H1 (cell line): ENCODE measurements around the gene BPIFB3. TPM values are rescaled to one million over a fixed set of nuclear protein-coding genes. Genes with fewer than 3 reads are reported as not detected.

Source experiments
- CTCF ChIA-PET: fragments of 300-600 bp; sonication (Branson Sonifier 250); formaldehyde crosslinking; loops from one replicate; lab custom pipeline; 2021; ENCODE audit not compliant: partially characterized antibody; lab: Charles Lee
- POLR2A ChIA-PET: fragments of 300-600 bp; sonication (Branson Sonifier 250); formaldehyde crosslinking; loops from one replicate; lab custom pipeline; 2021; ENCODE audit warnings: inconsistent platforms; ENCODE audit not compliant: partially characterized antibody; lab: Charles Lee
- DNase-seq, 2 experiments: peaks; one replicate each; pipeline versions ENCODE4 v3.0.0 to v3.0.0-alpha.2; 2010 to 2022; ENCODE audit warnings: low spot score in 2 of 2, low read depth in 1 of 2, mixed read lengths in 1 of 2
- FAIRE-seq: peaks from 2 replicates; lab custom pipeline; 2011; peaks lifted over from hg19 to GRCh38; lab: Jason Lieb, UNC
- H2AFZ ChIP-seq: 2 replicates; pipeline ENCODE4 v1.8.1; 2012; ENCODE audit warnings: low read length, inconsistent platforms
- H2AK5ac ChIP-seq: 2 replicates; pipeline ENCODE4 v1.6.1; 2013; ENCODE audit warnings: low read depth, low read length
- H2BK120ac ChIP-seq: replicated peaks from 2 replicates; pipeline ENCODE3; 2013; ENCODE audit warnings: low read depth, low read length, inconsistent platforms
- H2BK12ac ChIP-seq: 2 replicates; pipeline ENCODE4 v1.6.1; 2013; ENCODE audit warnings: low read depth, low read length
- H2BK15ac ChIP-seq: 2 replicates; pipeline ENCODE4 v1.6.1; 2013; ENCODE audit warnings: low read length
- H2BK20ac ChIP-seq: 2 replicates; pipeline ENCODE4 v1.6.1; 2013; ENCODE audit warnings: low read length
- H2BK5ac ChIP-seq: 2 replicates; pipeline ENCODE4 v1.6.1; 2013; ENCODE audit warnings: low read depth, low read length
- H3K14ac ChIP-seq: 2 replicates; pipeline ENCODE4 v1.6.1; 2013; ENCODE audit warnings: inconsistent platforms; ENCODE audit not compliant: insufficient read length
- H3K18ac ChIP-seq: 2 replicates; pipeline ENCODE4 v1.6.1; 2013; ENCODE audit warnings: low read length; ENCODE audit errors: extremely low read depth
- H3K23ac ChIP-seq: 2 replicates; pipeline ENCODE4 v1.6.1; 2013; ENCODE audit warnings: inconsistent platforms; ENCODE audit not compliant: insufficient read length
- H3K23me2 ChIP-seq: 2 replicates; pipeline ENCODE4 v1.6.1; 2013; ENCODE audit warnings: low read depth, low read length
- H3K27ac ChIP-seq: 2 replicates; pipeline ENCODE4 v1.6.1; 2011; ENCODE audit warnings: low read depth, low read length, inconsistent platforms
- H3K27me3 ChIP-seq, 4 experiments: replicated peaks in 1 of 4; 1 replicate in 1 of 4; 2 replicates in 3 of 4; pipeline versions ENCODE4 v1.6.1 to v1.8.1; 2011 to 2013; ENCODE audit warnings: low read length in 3 of 4, mild to moderate bottlenecking in 3 of 4, inconsistent platforms in 2 of 4, mixed read lengths in 2 of 4, moderate library complexity in 1 of 4; ENCODE audit not compliant: control insufficient read depth in 3 of 4, insufficient read depth in 3 of 4; ENCODE audit errors: extremely low read depth in 1 of 4
- H3K36me3 ChIP-seq, 4 experiments: 2 replicates each; pipeline versions ENCODE4 v1.6.1 to v1.8.1; 2011 to 2013; ENCODE audit warnings: mild to moderate bottlenecking in 4 of 4, low read length in 3 of 4, moderate library complexity in 2 of 4, control low read depth in 1 of 4, inconsistent platforms in 1 of 4; ENCODE audit not compliant: insufficient read depth in 4 of 4, control insufficient read depth in 2 of 4
- H3K4ac ChIP-seq: replicated peaks from 2 replicates; pipeline ENCODE3; 2013; ENCODE audit warnings: low read length, low read depth, mixed read lengths, inconsistent platforms; ENCODE audit not compliant: insufficient read length
- H3K4me1 ChIP-seq, 4 experiments: replicated peaks in 1 of 4; 1 replicate in 1 of 4; 2 replicates in 3 of 4; pipeline versions ENCODE4 v1.6.1 to v1.8.1; 2011 to 2013; ENCODE audit warnings: low read length in 3 of 4, inconsistent platforms in 2 of 4, mixed read lengths in 1 of 4; ENCODE audit not compliant: insufficient read depth in 4 of 4, control insufficient read depth in 3 of 4
- H3K4me2 ChIP-seq, 2 experiments: 2 replicates each; pipeline versions ENCODE4 v1.6.1 to v1.8.1; 2011 to 2013; ENCODE audit warnings: low read depth in 2 of 2, low read length in 2 of 2, control low read depth in 1 of 2, inconsistent platforms in 1 of 2, mild to moderate bottlenecking in 1 of 2; ENCODE audit not compliant: insufficient read depth in 1 of 2
- H3K4me3 ChIP-seq, 4 experiments: fragments of 200-600, 300-600 bp in 1 of 4; sonication (generic), shearing (Covaris generic), sonication (Bioruptor Twin) in 1 of 4; 2 replicates each; pipeline versions ENCODE4 v1.5.1 to v1.8.1; 2011 to 2016; ENCODE audit warnings: low read length in 4 of 4, low read depth in 3 of 4, control low read depth in 2 of 4, inconsistent platforms in 2 of 4, mild to moderate bottlenecking in 2 of 4, mixed read lengths in 1 of 4, moderate library complexity in 1 of 4; ENCODE audit not compliant: insufficient read depth in 2 of 4; ENCODE audit errors: extremely low read depth in 1 of 4
- H3K56ac ChIP-seq: replicated peaks from 2 replicates; pipeline ENCODE3; 2013; ENCODE audit warnings: low read depth, mild to moderate bottlenecking, mixed read lengths, low read length, inconsistent platforms; ENCODE audit not compliant: insufficient read length
- H3K79me1 ChIP-seq: 2 replicates; pipeline ENCODE4 v1.6.1; 2013; ENCODE audit warnings: low read depth, low read length, control low read depth
- H3K79me2 ChIP-seq, 2 experiments: 2 replicates each; pipeline versions ENCODE4 v1.6.1 to v1.8.1; 2012 to 2013; ENCODE audit warnings: low read length in 2 of 2, mild to moderate bottlenecking in 2 of 2, inconsistent platforms in 1 of 2; ENCODE audit not compliant: insufficient read depth in 2 of 2, control insufficient read depth in 1 of 2
- H3K9ac ChIP-seq, 4 experiments: replicated peaks in 1 of 4; 1 replicate in 1 of 4; 2 replicates in 3 of 4; pipeline versions ENCODE4 v1.6.1 to v1.8.1; 2011 to 2013; ENCODE audit warnings: low read depth in 3 of 4, low read length in 3 of 4, control low read depth in 2 of 4, mild to moderate bottlenecking in 2 of 4, moderate library complexity in 2 of 4, inconsistent platforms in 1 of 4; ENCODE audit errors: extremely low read depth in 1 of 4
- H3K9me3 ChIP-seq, 2 experiments: 2 replicates each; pipeline versions ENCODE4 v1.6.1 to v1.8.1; 2012 to 2013; ENCODE audit warnings: mild to moderate bottlenecking in 2 of 2, moderate library complexity in 2 of 2, control low read depth in 1 of 2, inconsistent platforms in 1 of 2, low read depth in 1 of 2, low read length in 1 of 2, mixed read lengths in 1 of 2; ENCODE audit not compliant: insufficient read depth in 2 of 2
- H4K20me1 ChIP-seq, 2 experiments: replicated peaks in 1 of 2; 2 replicates each; pipeline versions ENCODE3 to v1.8.1; 2011 to 2013; ENCODE audit warnings: inconsistent platforms in 2 of 2, low read length in 2 of 2, mild to moderate bottlenecking in 1 of 2; ENCODE audit not compliant: insufficient read depth in 2 of 2, control insufficient read depth in 1 of 2
- H4K5ac ChIP-seq: 2 replicates; pipeline ENCODE4 v1.6.1; 2013; ENCODE audit warnings: low read length, low read depth, mixed read lengths, inconsistent platforms; ENCODE audit not compliant: insufficient read length
- H4K8ac ChIP-seq: 2 replicates; pipeline ENCODE4 v1.8.0; 2013; ENCODE audit warnings: mild to moderate bottlenecking, moderate library complexity, low read length, inconsistent platforms; ENCODE audit not compliant: insufficient read depth; ENCODE audit errors: extremely low read depth
- H4K91ac ChIP-seq: replicated peaks from 2 replicates; pipeline ENCODE3; 2013; ENCODE audit warnings: low read length, mixed read lengths, inconsistent platforms; ENCODE audit not compliant: insufficient read length
- BCL11A ChIP-seq, 2 experiments: IDR thresholded peaks; one replicate each; pipeline ENCODE4 v1.6.1; 2011; ENCODE audit warnings: low read depth in 2 of 2, low read length in 2 of 2, mild to moderate bottlenecking in 2 of 2
- CBX8 ChIP-seq: fragments of 300-800, 300-1000 bp; sonication (generic); IDR thresholded peaks from 2 replicates; pipeline ENCODE4 v1.7.1; 2016; ENCODE audit warnings: low read depth, low read length, borderline replicate concordance
- CEBPB ChIP-seq: IDR thresholded peaks from 2 replicates; pipeline ENCODE4 v1.6.1; 2012; ENCODE audit warnings: low read depth, low read length
- CHD2 ChIP-seq: IDR thresholded peaks from 2 replicates; pipeline ENCODE4 v1.6.1; 2012; ENCODE audit warnings: low read length, improper control_type of control experiment
- GTF2F1 ChIP-seq: IDR thresholded peaks from 2 replicates; pipeline ENCODE4 v1.6.1; 2012; ENCODE audit warnings: low read depth, low read length, improper control_type of control experiment, borderline replicate concordance
- HDAC2 ChIP-seq, 2 experiments: fragments of 300-600 bp in 1 of 2; sonication (generic) in 1 of 2; IDR thresholded peaks; 2 replicates each; pipeline ENCODE4 v1.6.1; 2011 to 2012; ENCODE audit warnings: low read depth in 2 of 2, low read length in 2 of 2, mild to moderate bottlenecking in 2 of 2, moderate library complexity in 2 of 2, borderline replicate concordance in 1 of 2, inconsistent platforms in 1 of 2
- HDAC6 ChIP-seq: IDR thresholded peaks from one replicate; pipeline ENCODE4 v1.7.1; 2012; ENCODE audit warnings: low read depth, mild to moderate bottlenecking, inconsistent platforms, low read length, moderate library complexity
- POU5F1 ChIP-seq: IDR thresholded peaks from 2 replicates; pipeline ENCODE4 v1.6.1; 2011; ENCODE audit warnings: low read depth, mild to moderate bottlenecking, low read length, moderate library complexity
- SIX5 ChIP-seq: IDR thresholded peaks from 2 replicates; pipeline ENCODE4 v1.6.1; 2011; ENCODE audit warnings: mild to moderate bottlenecking, low read depth, low read length
- SP2 ChIP-seq: IDR thresholded peaks from 2 replicates; pipeline ENCODE4 v1.6.1; 2012; ENCODE audit warnings: mild to moderate bottlenecking, low read length, inconsistent platforms
- TBP ChIP-seq: IDR thresholded peaks from 2 replicates; pipeline ENCODE4 v1.6.1; 2011; ENCODE audit warnings: low read depth, low read length, improper control_type of control experiment
- WGBS, 2 experiments: shearing (Covaris generic) in 1 of 2; methylation state at CpG; one replicate each; pipeline versions ENCODE4 v1.1.6 to v1.1.7; 2013 to 2015; ENCODE audit warnings: low lambda C conversion rate in 2 of 2, mixed read lengths in 2 of 2, inconsistent platforms in 1 of 2, low coverage in 1 of 2, missing lambda C conversion rate in 1 of 2; ENCODE audit not compliant: insufficient replicate concordance in 2 of 2, insufficient coverage in 1 of 2, insufficient read length in 1 of 2; ENCODE audit errors: extremely low coverage in 1 of 2, missing lambda C conversion rate in 1 of 2; 5-methylcytosine and 5-hydroxymethylcytosine counted together
- polyA plus RNA-seq, 7 experiments: library from polyadenylated mRNA; depleted of rRNA in 3 of 7; stranded (reverse) in 5 of 7; unstranded in 2 of 7; fragments of >200 nt in 5 of 7; fragments of 200-250 nt in 2 of 7; gene quantifications; 1 replicate in 5 of 7; 2 replicates in 1 of 7; 4 replicates in 1 of 7; pipeline versions ENCODE4 v1.2.1 to v1.2.3, GENCODE V29; 2011 to 2013; ENCODE audit warnings: missing spikeins in 2 of 7, mixed read lengths in 2 of 7
- total RNA-seq: library from RNA; stranded (reverse); fragmentation: NEBNext Ultra II Directional; extraction: Animal tissue kit (Norgen Biotek cat#: 25700); gene quantifications from 2 replicates; pipeline ENCODE4 v1.2.1, GENCODE V29; 2021
- TF ChIP-seq, protein P1 (sequence below): IDR thresholded peaks from 2 replicates; pipeline ENCODE4 v1.6.1; 2011; ENCODE audit warnings: low read length, improper control_type of control experiment

Gene BPIFB3
- total and polyA plus RNA-seq, 2 of the 8 experiments (the other 6 are each of a cell fraction or from before 2014, with no cell fraction given), result not detected

DNA sequence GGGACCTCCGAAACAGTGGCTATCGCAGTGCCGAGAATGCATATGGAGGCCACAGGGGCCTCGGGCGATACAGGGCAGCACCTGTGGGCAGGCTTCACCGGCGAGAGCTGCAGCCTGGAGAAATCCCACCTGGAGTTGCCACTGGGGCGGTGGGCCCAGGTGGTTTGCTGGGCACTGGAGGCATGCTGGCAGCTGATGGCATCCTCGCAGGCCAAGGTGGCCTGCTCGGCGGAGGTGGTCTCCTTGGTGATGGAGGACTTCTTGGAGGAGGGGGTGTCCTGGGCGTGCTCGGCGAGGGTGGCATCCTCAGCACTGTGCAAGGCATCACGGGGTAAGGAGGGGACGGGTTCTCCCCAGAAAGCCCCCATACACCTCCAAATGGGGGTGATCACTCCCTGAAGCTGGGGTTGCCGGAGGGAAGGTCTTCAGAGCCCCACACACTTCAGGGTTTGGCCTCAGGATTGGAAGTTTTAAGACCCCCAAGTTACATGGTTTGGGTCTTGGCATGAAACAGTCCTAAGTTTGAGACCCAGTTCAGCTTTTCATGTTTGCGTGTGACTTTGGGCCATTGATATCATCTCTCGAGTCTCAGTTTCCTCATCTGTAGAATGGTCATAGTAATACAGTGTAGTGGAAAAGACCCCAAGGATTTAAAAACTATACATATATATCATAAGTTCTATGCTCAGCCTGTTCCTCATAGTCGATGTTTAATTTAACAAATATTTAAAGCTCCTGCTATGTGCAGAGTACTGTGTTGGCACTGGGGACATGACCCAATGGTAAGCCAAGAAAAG, 30.0 kb downstream of the BPIFB3 start:
- Histone ChIP-seq H3K14ac (no peak overlapping the region), H3K4me1 (no peaks in the 10 kb centered on the region), H2BK5ac (no peak overlapping the region), H2BK12ac (no peak overlapping the region), H3K56ac (no peak overlapping the region), H3K4ac (no peak overlapping the region), H3K4me2 (no peak overlapping the region), H2BK120ac (no peak overlapping the region), H3K27ac (no peak overlapping the region), H3K18ac (no peak overlapping the region), H3K23me2 (peaks cover 2% of the 10 kb centered on the region; the same call in 1 of the 2 replicates), H3K9ac (no peak overlapping the region), H2AFZ (no peak overlapping the region), H4K8ac (no peak overlapping the region), H3K9me3 (no peaks in the 10 kb centered on the region), H3K27me3 (no peaks in the 10 kb centered on the region), H4K20me1 (no peaks in the 10 kb centered on the region), H3K79me2 (no peaks in the 10 kb centered on the region), H2BK20ac (no peak overlapping the region), H2AK5ac (no peak overlapping the region), H4K91ac (no peak overlapping the region), H3K4me3 (no peak overlapping the region), H3K23ac (no peak overlapping the region), H3K79me1 (no peaks in the 10 kb centered on the region), H2BK15ac (no peak overlapping the region), H3K36me3 (no peaks in the 10 kb centered on the region), H4K5ac (no peak overlapping the region)
- CTCF ChIA-PET, result interaction anchor here (1.0 to 1.5 kb wide), 4 partner anchors 13 to 183 kb away, joined by 3 to 6 read pairs (median 3); no protein-coding TSS in a partner anchor
- no peak for DNase-seq
- POLR2A ChIA-PET, result no interaction called here
- no peak for FAIRE-seq
- 88% methylated on average over 20 of the region's 20 CpGs; no CpG with 5 or more reads in 1 of the 2 experiments for WGBS, 2 experiments
- no peak for TF ChIP-seq HDAC2 (IDR thresholded peaks at IDR 0.05; ENCODE audit: borderline replicate concordance in 1 of 2, low read depth in 2 of 2, low read length in 2 of 2)
- no peak for TF ChIP-seq TBP
- no peak for TF ChIP-seq SIX5
- TF ChIP-seq SP2, result no peak
- TF ChIP-seq CEBPB, result no peak
- no peak for TF ChIP-seq BCL11A (IDR thresholded peaks at IDR 0.05; ENCODE audit: low read depth in 2 of 2, low read length in 2 of 2)
- no peak for TF ChIP-seq POU5F1
- no peak for TF ChIP-seq HDAC6
- no peak for TF ChIP-seq GTF2F1
- no peak for TF ChIP-seq CBX8
- no peak for TF ChIP-seq CHD2
- TF ChIP-seq, protein P1, sequence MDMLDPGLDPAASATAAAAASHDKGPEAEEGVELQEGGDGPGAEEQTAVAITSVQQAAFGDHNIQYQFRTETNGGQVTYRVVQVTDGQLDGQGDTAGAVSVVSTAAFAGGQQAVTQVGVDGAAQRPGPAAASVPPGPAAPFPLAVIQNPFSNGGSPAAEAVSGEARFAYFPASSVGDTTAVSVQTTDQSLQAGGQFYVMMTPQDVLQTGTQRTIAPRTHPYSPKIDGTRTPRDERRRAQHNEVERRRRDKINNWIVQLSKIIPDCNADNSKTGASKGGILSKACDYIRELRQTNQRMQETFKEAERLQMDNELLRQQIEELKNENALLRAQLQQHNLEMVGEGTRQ, result no peak
